Cardiac fibroblast (primary cell): ENCODE results near the gene KLHL24.

Experiments
- DNase-seq, 2 donors: peaks; one replicate each; pipeline versions ENCODE4 v3.0.0 to v3.0.0-alpha.2; 2010; ENCODE audit warnings: low read depth in 2 of 2
- H3K4me3 ChIP-seq, 2 donors: replicated peaks in 1 of 2; 1 replicate in 1 of 2; 2 replicates in 1 of 2; pipeline ENCODE4 v1.5.1; 2011; ENCODE audit warnings: low read depth in 2 of 2, low read length in 2 of 2, mild to moderate bottlenecking in 2 of 2, moderate library complexity in 1 of 2
- TF ChIP-seq, protein P1 (sequence below): IDR thresholded peaks from one replicate; pipeline ENCODE4 v1.5.1; 2011; ENCODE audit warnings: low read depth, mild to moderate bottlenecking, low read length, inconsistent platforms

The KLHL24 gene

DNA sequence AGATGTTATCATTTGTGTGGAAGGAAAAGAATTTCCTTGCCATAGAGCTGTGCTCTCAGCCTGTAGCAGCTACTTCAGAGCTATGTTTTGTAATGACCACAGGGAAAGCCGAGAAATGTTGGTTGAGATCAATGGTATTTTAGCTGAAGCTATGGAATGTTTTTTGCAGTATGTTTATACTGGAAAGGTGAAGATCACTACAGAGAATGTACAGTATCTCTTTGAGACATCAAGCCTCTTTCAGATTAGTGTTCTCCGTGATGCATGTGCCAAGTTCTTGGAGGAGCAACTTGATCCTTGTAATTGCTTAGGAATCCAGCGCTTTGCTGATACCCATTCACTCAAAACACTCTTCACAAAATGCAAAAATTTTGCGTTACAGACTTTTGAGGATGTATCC lies 15.1 kb downstream of the KLHL24 start:
- DNase-seq = no peak
- TF ChIP-seq, protein P1, sequence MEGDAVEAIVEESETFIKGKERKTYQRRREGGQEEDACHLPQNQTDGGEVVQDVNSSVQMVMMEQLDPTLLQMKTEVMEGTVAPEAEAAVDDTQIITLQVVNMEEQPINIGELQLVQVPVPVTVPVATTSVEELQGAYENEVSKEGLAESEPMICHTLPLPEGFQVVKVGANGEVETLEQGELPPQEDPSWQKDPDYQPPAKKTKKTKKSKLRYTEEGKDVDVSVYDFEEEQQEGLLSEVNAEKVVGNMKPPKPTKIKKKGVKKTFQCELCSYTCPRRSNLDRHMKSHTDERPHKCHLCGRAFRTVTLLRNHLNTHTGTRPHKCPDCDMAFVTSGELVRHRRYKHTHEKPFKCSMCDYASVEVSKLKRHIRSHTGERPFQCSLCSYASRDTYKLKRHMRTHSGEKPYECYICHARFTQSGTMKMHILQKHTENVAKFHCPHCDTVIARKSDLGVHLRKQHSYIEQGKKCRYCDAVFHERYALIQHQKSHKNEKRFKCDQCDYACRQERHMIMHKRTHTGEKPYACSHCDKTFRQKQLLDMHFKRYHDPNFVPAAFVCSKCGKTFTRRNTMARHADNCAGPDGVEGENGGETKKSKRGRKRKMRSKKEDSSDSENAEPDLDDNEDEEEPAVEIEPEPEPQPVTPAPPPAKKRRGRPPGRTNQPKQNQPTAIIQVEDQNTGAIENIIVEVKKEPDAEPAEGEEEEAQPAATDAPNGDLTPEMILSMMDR = no peak
- no peak overlapping the region for H3K4me3 ChIP-seq

DNA sequence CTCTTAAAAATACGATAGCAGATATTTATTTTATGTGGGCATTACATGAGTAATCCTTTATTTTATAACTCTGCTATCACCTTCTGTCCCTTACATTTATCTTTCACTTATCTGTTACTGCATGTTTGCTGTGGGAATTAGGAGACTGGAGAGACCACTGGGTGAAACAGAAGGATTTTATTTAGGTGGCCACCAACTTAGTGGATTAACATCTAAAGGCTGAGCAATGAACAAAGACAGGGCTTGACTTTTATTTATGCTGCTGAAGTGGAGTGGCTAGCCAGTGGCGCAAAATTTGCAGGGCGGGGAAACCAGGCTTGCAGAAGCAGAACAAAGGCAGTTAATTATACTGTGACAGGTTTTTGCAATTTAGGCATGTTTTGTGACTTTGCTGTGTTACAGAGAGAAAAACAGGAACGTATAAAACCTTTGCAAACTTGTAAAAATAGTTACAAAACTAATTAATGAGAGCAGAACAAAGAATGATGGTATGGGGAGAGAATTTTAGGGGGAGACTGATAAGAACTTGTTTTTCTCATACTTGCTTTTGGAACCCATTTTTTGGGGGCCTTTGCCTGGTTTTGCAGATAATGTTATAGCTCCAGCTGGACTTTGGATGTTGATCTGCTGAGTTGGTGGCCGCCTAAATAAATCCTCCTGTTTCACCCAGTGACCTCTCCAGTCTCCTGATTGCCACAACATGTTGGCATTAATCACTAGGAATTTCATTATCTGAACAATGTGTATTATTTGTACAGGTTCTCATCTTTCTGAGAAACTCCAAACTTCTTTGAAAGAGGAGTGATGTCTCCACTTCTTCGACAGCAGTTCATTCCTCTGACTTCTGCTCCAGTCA lies 18.0 kb downstream of the KLHL24 start:
- peak in 1 of 2 donors; percentile 19 for DNase-seq
- TF ChIP-seq, protein P1 = no peak

GRCh38 chr3:183654727-183655126 lies 19.3 kb downstream of the KLHL24 start:
- no peak overlapping the region for H3K4me3 ChIP-seq
- TF ChIP-seq, protein P1 = no peak
- no peak for DNase-seq

More for the DNA sequence above, 18.0 kb downstream of the KLHL24 start:
- H3K4me3 ChIP-seq = no peak overlapping the region

DNA sequence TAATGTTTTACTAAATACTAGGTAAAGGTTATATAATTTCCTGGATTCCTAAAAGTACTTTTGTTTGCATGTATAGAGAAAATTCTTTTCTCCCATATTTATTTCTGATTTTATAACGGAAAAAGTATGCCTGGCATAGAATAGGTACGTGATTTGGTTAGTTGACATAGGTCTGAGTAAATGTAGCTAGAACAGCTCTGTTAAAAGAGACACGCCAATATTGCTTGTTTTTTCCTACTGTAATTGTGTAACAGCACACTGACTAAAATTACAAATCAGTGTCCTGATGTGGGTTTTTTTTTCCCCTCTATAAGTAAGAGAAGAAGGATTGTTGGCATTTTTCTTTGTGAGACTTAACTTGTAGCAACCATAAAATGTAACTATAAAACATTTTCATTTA lies 26.7 kb downstream of the KLHL24 start:
- H3K4me3 ChIP-seq = no peak overlapping the region
- DNase-seq = peak; percentile 15 to 33
- TF ChIP-seq, protein P1 = no peak

- H3K4me3 ChIP-seq = no peak overlapping the region
- TF ChIP-seq, protein P1 = no peak
- DNase-seq = peak; percentile 89 to 95
Measured at GRCh38 chr3:183664913-183665381, 29.5 kb downstream of the KLHL24 start.

DNA sequence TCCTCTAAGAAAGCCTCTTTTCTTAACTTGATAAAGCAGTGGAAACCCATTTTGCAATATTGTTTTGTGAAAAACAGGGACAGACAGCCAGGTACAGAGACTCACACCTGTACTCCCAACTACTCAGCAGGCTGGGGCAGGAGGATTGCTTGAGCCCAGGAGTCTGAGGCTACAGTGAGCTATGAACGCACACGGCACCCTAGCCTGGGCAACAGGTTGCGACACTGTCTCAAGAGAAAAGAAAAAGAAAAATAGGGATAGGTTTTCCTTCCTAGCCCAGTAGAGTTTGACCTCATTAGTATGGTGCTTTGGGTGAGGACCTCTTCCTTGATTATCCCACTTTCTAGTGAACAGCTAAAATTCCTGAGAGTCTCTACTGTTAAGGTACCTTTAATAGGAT lies 44.6 kb downstream of the KLHL24 start:
- TF ChIP-seq, protein P1 = no peak
- no peak overlapping the region for H3K4me3 ChIP-seq
- no peak for DNase-seq
